Sigmoid colon (tissue), 4 donors: ENCODE measurements around the gene TBC1D16.

ENCODE experiments used
- EP300 ChIP-seq, 4 donors: sonication (generic); formaldehyde crosslinking; IDR thresholded peaks; one replicate each; pipeline ENCODE4 v1.6.1; 2017; ENCODE audit warnings: antibody characterized with exemption in 4 of 4
- POLR2A ChIP-seq, 2 donors: fragments of 450-650 bp; IDR thresholded peaks; one replicate each; pipeline ENCODE4 v1.6.1; 2016; ENCODE audit warnings: antibody characterized with exemption in 2 of 2, mild to moderate bottlenecking in 2 of 2, moderate library complexity in 2 of 2
- POLR2AphosphoS5 ChIP-seq, 4 donors: sonication (generic); formaldehyde crosslinking; IDR thresholded peaks; one replicate each; pipeline ENCODE4 v1.6.1; 2017; ENCODE audit warnings: antibody characterized with exemption in 4 of 4
- TF ChIP-seq, protein P1 (sequence below), 4 experiments: fragments of 450-650 bp in 3 of 4; fragments of 200-600 bp in 1 of 4; IDR thresholded peaks; one replicate each; pipeline ENCODE4 v1.5.1; 2016 to 2019; ENCODE audit warnings: antibody characterized with exemption in 4 of 4, mild to moderate bottlenecking in 3 of 4, moderate library complexity in 2 of 4

- TF ChIP-seq, protein P1, sequence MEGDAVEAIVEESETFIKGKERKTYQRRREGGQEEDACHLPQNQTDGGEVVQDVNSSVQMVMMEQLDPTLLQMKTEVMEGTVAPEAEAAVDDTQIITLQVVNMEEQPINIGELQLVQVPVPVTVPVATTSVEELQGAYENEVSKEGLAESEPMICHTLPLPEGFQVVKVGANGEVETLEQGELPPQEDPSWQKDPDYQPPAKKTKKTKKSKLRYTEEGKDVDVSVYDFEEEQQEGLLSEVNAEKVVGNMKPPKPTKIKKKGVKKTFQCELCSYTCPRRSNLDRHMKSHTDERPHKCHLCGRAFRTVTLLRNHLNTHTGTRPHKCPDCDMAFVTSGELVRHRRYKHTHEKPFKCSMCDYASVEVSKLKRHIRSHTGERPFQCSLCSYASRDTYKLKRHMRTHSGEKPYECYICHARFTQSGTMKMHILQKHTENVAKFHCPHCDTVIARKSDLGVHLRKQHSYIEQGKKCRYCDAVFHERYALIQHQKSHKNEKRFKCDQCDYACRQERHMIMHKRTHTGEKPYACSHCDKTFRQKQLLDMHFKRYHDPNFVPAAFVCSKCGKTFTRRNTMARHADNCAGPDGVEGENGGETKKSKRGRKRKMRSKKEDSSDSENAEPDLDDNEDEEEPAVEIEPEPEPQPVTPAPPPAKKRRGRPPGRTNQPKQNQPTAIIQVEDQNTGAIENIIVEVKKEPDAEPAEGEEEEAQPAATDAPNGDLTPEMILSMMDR (IDR thresholded peaks at IDR 0.05): no peak
- no peak for TF ChIP-seq POLR2A (IDR thresholded peaks at IDR 0.05)
- TF ChIP-seq EP300 (IDR thresholded peaks at IDR 0.05): no peak
- no peak for TF ChIP-seq POLR2AphosphoS5 (IDR thresholded peaks at IDR 0.05)
Measured at GRCh38 chr17:80036715-80037477, 1.2 kb upstream of the TBC1D16 start.
